GM18526 (cell line): Measurements from ENCODE around the gene TMEM132D.

Experiments
- POLR2A ChIP-seq: IDR thresholded peaks from 3 replicates; pipeline ENCODE4 v1.6.1; 2011; ENCODE audit not compliant: insufficient read length; ENCODE audit errors: extremely low read depth

Gene TMEM132D

GRCh38 chr12:129622566-129622965 lies 281.3 kb downstream of the TMEM132D start:
- TF ChIP-seq POLR2A, result no peak

DNA sequence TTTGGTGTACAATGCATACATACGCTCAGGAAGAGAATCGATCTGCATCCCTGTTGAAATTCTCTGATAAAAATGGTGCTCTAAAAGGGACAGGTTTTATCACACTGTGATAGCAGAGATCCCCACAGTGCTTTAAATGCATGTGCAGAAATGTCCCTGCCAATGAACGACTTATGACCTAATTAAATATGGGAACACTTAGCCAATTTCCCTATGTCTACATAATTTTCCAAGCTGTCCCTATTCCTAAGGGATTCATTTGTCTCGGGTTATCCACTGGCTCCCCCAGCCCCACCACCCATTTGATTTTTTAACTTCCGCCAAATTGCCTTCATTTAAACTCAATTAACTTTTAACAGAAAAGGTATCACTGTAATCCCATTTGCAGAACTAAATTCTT lies 284.6 kb downstream of the TMEM132D start:
- no peak for TF ChIP-seq POLR2A

DNA sequence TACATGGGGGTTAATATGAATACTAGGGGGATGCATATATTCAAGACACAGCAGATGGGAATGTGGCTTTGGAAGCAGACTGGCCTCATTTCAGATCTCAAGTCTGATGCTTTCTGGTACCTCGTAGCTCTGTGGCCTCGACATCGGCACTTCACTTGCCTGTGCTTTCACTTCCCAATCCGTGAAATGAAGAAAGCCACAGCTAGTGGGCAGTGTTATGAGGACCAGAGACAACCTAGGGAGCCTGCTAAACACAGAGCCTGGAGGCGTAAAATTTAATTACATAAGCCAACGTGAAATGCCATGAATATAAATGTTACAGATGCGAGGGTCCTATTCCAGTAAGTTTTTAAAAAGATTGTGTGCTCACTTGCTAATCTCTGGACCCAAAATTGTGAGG lies 286.0 kb downstream of the TMEM132D start:
- TF ChIP-seq POLR2A, result no peak

DNA sequence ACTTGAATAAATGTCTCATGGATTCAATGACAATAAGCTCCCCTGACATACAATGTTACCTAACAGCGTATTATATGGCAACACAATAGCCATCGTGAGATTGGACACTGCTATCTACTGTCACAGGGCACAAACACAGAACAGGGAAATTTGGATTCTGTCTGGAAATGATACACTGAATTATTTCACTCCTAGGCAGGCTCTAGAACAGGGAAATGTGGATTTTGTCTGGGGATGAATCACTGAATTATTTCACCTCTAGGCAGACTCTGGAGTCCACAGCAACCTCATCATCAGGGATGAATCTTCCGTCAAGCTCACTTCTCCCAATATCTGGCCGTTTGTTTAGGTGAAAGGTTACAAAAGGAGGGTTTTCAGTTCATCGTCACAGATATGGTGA lies 288.8 kb downstream of the TMEM132D start:
- TF ChIP-seq POLR2A, result no peak

DNA sequence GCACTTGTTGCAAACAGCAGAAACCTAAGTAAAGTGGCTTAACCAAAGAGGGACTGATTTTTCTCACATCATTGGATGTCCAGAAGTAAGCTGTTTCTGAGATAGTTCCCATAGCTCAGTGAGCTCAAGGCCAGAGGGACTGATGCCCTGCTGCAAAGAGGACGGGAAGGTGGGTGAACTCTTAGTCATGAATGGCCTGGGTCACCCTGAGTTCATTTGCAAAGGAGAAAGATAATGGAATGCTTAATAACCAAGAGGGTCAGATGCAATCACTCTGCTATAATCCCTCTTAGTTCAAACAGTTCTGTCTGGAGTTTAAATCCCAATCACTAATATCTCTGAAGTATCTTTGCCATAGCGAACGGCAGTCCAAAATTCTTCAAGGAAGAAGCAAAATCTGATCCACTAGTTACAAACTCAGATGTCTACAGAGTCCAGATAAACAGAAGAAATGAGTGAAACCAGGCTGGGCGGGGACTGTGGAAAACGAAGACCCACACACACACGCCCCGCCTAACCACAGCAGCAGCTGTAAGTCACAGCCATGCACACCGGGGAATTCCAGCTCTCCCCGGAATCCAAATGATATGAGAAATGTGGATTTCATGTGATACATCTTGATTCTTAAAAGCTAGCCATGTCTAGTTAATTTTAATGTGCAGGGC lies 289.5 kb downstream of the TMEM132D start:
- no peak for TF ChIP-seq POLR2A

DNA sequence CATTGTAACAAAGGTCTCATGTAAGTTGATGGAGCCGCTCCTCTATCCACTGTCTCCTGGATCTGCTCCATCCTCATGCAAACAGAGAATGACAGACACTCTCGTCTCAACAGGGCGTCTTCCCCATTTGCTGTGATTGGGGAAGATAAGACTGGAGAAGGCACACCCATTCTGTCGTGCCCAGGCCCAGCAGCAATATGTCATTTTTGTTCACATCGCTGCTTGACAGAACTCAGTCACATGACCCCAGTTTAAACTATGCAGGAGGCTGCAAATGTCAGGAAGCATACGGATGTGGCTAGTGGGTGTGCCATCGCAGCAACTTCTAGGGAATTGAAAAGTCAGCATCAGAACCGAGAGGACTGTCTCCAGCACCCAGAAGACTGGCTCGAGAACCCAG lies 290.5 kb downstream of the TMEM132D start:
- no peak for TF ChIP-seq POLR2A

- no peak for TF ChIP-seq POLR2A
These were observed 293.2 kb downstream of the TMEM132D start for GRCh38 chr12:129610601-129611120.

GRCh38 chr12:129607756-129608155 lies 296.1 kb downstream of the TMEM132D start:
- TF ChIP-seq POLR2A, result no peak

DNA sequence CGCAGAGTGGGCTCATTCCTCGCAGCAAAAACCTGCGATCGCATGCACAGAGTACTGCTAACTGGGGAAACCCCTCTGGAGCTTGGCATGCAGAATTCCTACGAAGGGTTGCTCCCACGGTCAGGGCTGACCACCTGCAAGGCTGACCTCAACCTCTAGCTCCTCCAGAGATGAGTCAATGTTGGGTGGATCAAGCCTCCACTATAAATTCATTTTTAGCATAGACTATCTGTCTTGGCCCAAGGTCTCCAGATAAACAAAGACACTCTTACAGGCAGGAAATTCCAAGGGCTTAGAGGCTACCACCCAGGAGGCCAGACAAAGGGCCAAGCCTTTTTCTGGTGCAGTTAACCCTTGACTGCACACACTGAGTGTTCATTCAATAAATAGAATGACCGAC lies 296.5 kb downstream of the TMEM132D start:
- no peak for TF ChIP-seq POLR2A

GRCh38 chr12:129606239-129606638 lies 297.6 kb downstream of the TMEM132D start:
- TF ChIP-seq POLR2A, result no peak

DNA sequence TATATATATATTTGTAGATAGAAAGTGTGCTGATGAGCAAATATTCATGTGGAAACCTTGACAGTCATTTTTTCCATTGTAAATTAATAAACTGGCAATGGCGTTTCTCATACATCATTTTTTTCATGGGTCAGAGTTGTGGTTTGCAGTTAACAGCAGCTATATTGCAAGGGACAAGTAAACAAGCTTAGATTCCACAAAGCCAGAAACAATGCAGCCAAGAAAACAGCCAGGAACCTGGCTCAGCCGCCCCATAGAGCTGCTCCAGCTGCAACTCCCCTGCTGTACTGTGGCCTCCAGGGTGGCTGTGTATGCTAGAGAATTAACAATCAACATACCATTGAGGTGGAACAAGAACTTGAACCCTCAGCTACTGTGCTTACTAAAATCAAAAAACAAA lies 298.2 kb downstream of the TMEM132D start:
- no peak for TF ChIP-seq POLR2A

GRCh38 chr12:129604506-129604905 lies 299.3 kb downstream of the TMEM132D start:
- no peak for TF ChIP-seq POLR2A

- no peak for TF ChIP-seq POLR2A
These were observed 304.4 kb downstream of the TMEM132D start for GRCh38 chr12:129599406-129599805.

DNA sequence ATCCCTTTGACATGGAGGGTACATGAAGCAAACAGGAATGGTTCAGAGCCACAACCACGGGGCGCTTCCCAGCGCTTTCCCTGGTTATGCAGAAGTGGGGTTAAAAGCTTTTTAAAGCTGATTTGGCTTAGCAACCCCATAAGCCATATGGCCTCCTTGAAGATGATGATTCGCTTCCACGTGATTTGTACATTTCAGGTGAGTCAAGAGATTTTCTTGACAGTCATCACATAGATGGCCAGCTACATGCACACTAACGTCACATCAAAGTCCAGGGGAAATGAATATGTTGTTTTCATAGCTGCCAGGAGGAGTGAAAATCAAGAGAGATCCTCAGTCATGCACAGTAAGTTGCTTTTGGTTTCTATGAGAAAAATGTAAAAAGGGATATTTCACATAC lies 309.7 kb downstream of the TMEM132D start:
- no peak for TF ChIP-seq POLR2A

GRCh38 chr12:129592449-129592848 lies 311.4 kb downstream of the TMEM132D start:
- no peak for TF ChIP-seq POLR2A

- TF ChIP-seq POLR2A, result no peak
These were observed 314.3 kb downstream of the TMEM132D start for GRCh38 chr12:129589503-129589902.

- no peak for TF ChIP-seq POLR2A
These were observed 315.7 kb downstream of the TMEM132D start for GRCh38 chr12:129588142-129588541.
